GM19099 (cell line): Measurements from ENCODE around the gene ACACB.

ENCODE experiments used
- POLR2A ChIP-seq: IDR thresholded peaks from 3 replicates; pipeline ENCODE4 v1.6.1; 2011; ENCODE audit warnings: low read depth; ENCODE audit not compliant: insufficient read length; ENCODE audit errors: extremely low read depth

The ACACB gene

DNA sequence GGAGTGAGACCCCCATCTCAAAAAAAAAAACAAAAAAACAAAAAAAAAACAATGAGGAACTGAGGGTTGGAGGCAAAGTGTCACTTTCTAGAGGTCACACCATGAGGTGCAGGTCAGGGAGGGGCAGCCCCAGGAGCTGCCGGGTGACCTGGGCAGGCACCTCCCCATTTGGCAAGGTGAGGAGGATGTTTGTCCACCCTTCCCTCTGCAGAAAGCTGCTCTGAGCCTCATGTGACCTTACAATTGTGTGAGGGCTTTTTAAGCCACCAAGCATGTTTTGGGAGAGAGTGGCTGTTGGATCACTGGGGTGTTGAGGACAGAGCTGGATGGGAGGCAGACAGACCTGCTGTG, 143.1 kb downstream of the ACACB start:
- TF ChIP-seq POLR2A = no peak

DNA sequence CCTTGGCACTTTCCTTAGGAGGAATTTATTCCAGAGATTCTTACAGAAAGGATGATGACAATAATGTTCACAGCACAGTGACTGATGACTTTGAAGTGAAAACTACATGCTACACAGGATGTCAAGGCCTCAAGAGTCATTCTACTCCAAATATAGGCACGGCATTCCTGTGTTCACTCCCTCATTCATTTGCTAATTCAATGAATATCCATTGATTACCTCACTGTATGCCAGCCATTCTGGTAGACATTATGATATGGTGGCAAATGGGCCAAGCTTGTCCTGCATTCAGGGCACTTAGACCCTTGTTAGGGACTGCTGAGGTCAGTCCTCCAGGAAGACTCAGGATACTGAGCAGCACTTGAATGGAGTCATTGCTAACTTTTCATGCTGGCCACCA, 144.7 kb downstream of the ACACB start:
- no peak for TF ChIP-seq POLR2A

DNA sequence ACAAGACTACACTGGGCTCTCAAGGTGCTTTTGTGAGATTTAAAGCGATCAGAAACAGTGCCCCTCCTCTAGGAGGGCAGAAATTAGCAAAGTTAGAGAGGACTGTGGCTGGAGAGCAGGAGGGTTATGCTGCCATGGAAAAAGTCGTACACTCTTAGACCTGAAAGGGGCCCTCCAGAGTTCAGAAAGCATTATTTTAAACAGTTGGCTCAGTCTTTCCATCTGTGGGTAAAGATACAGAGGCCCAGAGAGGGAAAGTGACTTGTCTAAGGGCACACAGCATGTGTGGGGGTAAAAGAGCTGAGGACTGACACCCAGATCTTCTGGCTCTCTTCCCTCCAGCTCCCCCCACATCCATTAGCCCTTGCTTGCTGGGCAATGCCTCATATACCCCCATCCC, 145.6 kb downstream of the ACACB start:
- no peak for TF ChIP-seq POLR2A

DNA sequence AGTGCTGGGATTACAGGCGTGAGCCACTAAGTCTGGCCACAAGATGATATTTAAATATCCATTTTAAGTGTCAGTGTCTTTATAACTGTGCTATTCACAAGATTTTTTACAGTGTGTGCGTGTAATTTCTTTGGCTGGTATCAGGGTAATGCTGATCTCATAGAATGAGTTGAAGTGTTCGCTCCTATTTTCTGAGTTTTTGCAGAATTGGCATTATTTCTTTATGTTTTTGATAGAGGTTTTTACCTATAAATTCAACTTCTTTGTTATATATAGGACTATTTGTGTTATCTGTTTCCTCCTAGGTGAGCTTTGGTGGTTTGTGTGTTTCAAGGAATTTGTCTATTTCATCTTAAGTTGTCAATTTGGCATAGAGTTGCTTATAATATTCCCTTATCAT, 147.1 kb downstream of the ACACB start:
- TF ChIP-seq POLR2A = no peak

DNA sequence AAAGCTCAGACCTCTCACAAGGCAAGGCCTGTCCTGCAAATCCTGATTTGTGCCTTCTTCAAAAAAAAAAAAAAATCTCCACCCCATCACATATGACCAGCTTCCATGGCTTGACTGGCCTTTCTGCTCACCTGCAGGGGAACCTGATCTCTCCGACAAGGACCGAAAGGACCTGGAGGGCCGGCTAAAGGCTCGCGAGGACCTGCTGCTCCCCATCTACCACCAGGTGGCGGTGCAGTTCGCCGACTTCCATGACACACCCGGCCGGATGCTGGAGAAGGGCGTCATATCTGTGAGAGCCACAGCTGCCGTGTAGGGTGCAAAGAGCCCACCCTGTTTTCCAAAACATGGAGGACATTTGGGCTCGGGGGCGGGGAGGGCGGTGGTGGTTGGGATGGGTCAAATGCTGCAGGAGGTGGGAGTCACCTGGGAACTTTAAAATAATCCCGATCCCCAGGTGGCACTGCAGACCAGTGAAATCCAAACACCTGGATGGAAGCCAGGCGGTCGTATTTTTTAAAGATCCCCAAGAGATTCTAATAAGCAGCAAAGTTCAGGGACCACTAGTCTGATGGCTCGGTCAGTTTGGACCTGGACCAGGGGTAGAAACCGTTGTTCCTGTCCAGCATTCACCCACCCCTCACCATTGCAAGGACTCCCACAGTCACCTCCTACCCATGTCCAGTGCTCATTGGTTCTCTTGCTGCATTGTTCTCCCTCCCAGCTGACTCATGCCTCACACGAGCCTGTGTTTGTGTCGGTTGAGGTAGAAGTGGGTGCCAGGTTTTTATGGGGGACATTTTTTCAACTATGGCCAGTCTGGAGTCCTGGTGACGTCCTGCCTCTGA, 147.9 kb downstream of the ACACB start:
- TF ChIP-seq POLR2A = no peak

DNA sequence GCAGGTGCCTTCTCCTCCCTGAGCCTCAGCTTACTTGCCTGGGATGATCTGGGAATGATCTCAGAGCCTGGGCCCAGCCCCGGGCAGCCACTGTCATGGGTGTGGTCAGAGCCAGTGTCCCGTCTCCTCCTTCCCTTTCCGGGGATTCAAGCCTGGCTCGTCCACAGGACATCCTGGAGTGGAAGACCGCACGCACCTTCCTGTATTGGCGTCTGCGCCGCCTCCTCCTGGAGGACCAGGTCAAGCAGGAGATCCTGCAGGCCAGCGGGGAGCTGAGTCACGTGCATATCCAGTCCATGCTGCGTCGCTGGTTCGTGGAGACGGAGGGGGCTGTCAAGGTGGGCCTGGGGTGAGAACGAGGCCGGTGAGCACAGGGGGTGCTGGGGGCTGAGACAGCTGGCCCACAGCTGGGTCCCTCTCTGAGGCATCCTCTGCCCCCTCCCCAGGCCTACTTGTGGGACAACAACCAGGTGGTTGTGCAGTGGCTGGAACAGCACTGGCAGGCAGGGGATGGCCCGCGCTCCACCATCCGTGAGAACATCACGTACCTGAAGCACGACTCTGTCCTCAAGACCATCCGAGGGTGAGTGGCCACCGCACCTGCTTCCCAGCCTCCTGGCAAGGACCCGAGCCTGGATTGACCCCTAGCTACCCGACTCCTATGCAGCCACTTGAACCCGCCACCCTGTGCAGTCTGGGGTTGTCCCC, 148.7 kb downstream of the ACACB start:
- TF ChIP-seq POLR2A = no peak

DNA sequence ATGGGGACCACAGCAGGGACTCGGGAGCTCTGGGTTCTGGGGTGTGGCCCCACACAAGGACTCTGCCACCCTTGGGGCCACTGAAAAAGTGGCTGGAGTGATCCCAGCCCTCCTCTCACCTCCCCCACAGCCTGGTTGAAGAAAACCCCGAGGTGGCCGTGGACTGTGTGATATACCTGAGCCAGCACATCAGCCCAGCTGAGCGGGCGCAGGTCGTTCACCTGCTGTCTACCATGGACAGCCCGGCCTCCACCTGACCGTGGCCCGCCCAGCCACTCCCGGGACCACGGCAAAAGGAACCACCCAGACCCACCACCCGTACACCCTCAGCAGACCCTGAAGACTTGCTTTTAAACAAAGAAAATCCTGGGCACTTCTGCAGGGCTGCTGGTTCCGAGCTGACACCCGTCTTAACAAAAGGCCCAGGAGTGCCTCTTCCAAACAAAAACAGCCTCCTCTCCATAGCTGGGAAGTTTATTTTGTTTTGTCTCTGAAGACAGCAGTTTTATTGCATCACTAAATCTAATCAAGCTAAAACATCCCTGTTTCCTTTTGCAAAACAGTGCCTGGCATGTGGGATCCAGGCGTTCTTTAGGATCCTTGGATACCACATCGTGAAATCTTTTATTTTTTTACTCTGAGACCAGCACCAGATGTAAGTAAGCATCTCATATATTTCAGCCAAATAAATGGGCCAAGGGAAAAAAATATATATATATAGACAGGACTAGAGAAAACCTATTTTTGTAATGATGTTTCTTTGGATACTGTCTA, 149.9 kb downstream of the ACACB start:
- TF ChIP-seq POLR2A = no peak

DNA sequence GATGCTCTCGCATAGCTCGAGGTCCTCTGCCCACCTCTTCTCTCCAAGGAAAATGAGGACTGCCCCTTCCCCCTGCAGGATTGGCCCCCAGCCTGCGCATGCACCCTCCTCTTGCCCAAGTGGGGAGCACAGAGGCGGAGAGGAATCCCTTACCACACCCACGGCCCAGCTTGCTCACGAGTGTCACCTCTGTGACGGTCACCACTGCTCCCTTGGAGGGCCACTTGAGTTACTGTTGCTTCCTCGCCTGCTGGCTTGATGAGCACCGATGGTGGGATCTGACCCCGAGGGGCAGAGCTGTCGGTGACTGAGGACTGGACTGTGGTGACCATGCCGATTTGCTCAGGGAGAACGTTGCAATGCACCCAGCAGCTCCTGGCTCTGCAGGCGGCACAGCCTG, 151.0 kb downstream of the ACACB start:
- no peak for TF ChIP-seq POLR2A

DNA sequence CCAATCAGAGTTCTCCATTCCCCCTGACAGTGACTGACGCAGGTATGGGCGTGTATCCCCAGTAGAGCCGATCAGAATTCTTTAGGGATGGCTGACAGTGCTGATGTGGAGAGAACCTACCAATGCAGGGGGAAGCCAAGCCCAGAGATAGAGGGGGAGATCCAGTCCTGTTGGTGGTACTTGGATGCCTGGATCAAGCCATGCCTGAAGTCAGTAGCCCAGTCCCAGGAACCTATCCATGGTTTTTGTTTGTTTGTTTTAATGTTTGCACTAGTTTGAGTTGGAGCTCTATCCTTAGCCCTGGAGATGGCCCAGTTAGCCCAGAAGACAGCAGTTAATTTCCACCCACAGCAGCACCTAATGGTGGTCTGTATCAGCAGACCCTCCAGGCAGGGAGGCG, 152.5 kb downstream of the ACACB start:
- TF ChIP-seq POLR2A = no peak

DNA sequence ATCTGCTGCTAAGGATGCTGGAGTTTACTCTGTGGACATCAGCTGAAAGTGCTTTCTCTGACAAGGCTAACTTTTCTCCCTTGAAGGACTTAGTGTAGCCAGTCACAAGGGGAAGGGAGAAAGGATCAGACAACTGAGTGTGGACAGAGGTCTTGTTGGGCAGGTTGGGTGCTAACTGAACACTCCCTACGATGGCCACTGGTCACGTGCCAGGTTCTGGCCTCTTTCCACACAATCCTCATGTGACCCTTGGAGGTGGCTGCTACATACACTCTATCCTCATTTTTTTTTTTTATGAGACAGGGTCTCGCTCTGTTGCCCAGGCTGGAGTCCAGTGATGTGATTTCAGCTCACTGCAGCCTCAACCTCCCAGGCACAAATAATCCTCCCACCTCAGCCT, 153.0 kb downstream of the ACACB start:
- TF ChIP-seq POLR2A = no peak

DNA sequence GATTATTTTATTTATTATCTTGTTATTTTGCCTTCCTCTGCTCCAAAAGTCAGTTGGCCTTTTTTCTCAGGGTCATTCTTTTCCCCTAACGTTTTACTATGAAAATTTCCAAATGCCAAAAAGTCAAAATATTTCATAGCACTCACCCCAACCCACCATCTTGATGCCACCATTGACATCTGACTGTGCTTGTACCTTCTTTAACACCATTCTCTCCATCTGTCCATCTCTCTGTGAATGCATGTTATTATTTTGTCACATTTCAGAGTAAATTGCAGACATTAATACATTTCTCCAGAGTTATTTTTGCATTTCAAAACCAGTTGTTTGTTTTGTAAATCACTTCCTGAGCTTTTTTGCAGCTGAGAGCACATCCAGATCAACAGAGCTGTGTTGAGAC, 154.1 kb downstream of the ACACB start:
- TF ChIP-seq POLR2A = no peak

DNA sequence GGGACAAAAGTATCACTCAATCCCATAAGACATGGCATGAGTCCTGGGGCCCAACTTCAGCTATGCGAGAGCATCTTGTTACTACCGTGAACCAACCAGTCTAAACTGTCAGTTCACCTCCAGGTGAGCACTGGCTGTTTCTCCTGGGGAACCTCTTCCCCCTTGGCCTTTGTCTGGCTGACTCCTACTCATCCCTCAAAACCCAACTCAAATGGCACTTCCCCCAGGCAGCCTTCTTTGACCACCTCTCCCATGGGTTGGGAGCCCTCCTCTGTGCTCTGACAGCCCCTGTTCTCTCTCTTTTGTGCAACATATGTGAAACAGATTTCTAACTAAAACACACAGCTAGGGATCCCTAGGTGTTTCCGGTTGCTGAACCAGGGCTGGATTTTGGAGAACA, 155.0 kb downstream of the ACACB start:
- no peak for TF ChIP-seq POLR2A

DNA sequence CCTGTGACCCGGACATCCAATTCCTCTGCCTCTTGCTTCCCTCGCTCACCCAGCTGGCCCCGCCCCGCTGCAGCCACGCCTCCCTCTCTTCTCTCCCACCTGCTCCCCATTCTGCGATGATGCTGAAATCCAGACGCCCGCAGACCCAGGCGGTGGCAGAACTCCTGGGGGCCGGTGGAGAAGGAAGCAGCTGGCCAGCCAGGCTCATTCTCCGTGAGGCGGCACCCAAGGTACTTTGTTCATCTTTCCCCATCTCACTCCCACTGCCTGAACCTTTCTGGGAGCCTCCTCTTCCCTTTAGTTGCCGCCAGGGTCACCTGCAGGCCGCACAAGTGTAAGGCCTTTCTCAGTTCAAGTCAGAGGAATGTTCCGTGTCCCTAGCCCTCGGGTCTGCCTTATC, 157.0 kb downstream of the ACACB start:
- TF ChIP-seq POLR2A = no peak

DNA sequence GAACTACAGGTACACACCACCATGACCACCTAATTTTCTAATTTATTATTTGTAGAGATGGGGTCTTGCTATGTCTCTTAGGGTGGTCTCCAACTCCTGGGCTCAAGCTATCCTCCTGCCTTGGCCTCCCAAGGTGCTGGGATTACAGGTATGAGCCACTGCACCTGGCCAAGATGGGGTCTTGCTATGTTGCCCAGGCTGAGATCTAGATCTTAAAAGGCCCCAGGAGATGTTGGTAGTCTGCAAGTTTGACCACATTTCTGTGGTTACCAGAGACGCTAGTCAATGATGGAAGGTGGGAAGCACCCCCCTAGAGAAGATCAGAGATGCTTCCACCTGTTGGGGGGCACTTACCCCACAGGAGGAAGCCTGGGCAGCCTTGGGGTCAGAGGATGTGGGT, 158.0 kb downstream of the ACACB start:
- TF ChIP-seq POLR2A = no peak

DNA sequence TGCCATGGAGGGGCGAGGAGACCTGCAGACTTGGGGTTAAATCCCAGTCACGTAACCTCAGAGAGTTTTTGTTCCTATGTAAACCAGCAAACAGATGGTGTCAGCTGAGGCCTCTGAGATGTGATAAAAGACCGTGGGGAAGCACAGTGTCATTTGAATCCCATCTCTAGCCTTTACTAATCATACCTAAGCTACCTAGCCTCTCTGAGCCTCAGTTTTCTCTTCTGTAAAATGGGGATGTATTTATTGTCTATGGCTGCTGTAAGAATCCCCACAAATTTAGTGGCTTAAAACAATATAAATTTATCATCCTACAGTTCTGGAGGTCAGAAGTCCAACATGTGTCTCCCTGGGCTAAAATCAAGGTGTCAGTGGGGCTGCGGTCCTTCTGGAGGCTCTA, 158.8 kb downstream of the ACACB start:
- TF ChIP-seq POLR2A = no peak

DNA sequence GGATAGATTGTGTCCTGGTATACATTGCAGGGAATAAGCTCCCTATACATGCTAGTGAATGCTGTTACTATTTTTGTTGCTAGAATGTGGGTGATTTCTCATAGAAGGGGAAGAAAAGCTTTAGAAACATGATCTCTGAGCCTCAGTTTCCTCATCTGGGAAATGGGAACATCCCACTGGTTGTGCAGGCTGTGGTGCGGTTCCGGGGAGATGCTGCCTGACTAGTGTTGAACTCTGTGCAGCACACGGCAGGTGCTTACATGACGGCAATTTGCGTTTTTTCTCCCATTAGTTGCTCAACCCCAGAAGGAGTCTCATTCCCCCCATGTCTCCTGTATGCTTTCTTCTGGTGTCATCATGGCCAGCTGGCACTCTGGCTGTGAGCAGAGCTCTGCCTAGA, 159.8 kb downstream of the ACACB start:
- no peak for TF ChIP-seq POLR2A

DNA sequence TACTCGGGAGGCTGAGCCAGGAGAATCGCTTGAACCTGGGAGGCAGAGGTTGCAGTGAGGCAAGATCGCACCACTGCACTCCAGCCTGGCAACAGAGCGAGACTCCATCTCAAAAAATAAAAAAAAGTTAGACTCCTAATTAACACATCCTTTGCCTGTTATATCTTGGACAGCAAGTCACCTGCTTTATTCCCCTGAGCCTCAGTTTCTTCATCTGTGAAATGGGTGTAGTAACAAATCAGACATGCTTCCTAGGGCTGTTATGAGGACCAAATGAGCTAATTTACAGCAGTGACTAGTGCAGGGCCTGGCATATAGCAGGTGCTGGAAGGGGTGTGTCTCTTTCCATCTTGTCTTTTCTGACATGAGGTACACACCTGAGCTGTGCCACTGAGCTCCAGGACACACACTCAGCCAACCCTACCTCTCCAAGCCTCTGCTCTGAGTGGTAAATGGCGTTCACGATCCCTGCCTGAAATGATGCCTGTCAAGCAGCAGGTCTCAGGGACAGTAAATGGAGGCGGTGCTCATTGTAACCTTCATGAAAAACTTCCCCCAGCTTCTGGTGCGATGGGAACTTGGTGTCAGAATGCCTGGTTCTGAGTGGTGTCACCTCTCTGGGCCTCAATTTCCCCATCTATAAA, 161.0 kb downstream of the ACACB start:
- TF ChIP-seq POLR2A = no peak
